ENCODE data around the gene RAB11A.

GRCh38 chr15:65893060-65893459, 23.8 kb downstream of the RAB11A start:
- TF ChIP-seq SNAI2 (CRISPR knock-in tag; IDR thresholded peaks at IDR 0.05) (no peak), OSR1 (CRISPR knock-in tag; IDR thresholded peaks at IDR 0.05) (no peak), POU6F1 (CRISPR knock-in tag; IDR thresholded peaks at IDR 0.05; ENCODE audit: borderline replicate concordance, low read depth) (no peak), CREB5 (CRISPR knock-in tag; IDR thresholded peaks at IDR 0.05; ENCODE audit: low read depth) (no peak), PATZ1 (CRISPR knock-in tag; IDR thresholded peaks at IDR 0.05; ENCODE audit: borderline replicate concordance) (no peak), ZNF70 (CRISPR knock-in tag; IDR thresholded peaks at IDR 0.05) (no peak), ZC3H10 (CRISPR knock-in tag; IDR thresholded peaks at IDR 0.05) (no peak), PPARA (CRISPR knock-in tag; IDR thresholded peaks at IDR 0.05; ENCODE audit: borderline replicate concordance) (no peak), RARB (CRISPR knock-in tag; IDR thresholded peaks at IDR 0.05) (no peak), TOX (CRISPR knock-in tag; IDR thresholded peaks at IDR 0.05; ENCODE audit: borderline replicate concordance) (no peak), ISL1 (CRISPR knock-in tag; IDR thresholded peaks at IDR 0.05) (no peak), ARNTL (CRISPR knock-in tag; IDR thresholded peaks at IDR 0.05; ENCODE audit: borderline replicate concordance, low read depth) (no peak)

All from SK-N-SH treated with all-trans-retinoic acid at 6 μM for 48 hours (cell line).